GM12878 (cell line): ENCODE measurements around the gene DNAH3. TPM values are rescaled to one million over a fixed set of nuclear protein-coding genes. Genes with fewer than 3 reads are reported as not detected.
A peak's percentile ranks its signal among the peaks of the same experiment; 100 is the strongest.

ENCODE experiments used
- ATAC-seq: fragments of 200-7000 bp; cut with Tn5 transposase; 3 replicates; pipeline ENCODE4 v1.9.1; 2020; ENCODE audit warnings: mild to moderate bottlenecking, moderate library complexity
- BruUV-seq: library from RNA; stranded (reverse); fragments of 400-500 nt; replicated peaks from 2 replicates; lab custom pipeline; 2021; lab: Mats Ljungman, UMichigan
- CTCF ChIA-PET: fragments of 300-600 bp; sonication (Branson Sonifier 250); formaldehyde crosslinking; extraction: SDS; loops from one replicate; lab custom pipeline; 2021; ENCODE audit warnings: inconsistent platforms; lab: Yijun Ruan, JAX
- POLR2A ChIA-PET: fragments of 350-600 bp; formaldehyde crosslinking; extraction: SDS; loops from one replicate; lab custom pipeline; 2021; ENCODE audit warnings: inconsistent platforms; lab: Charles Lee
- RAD21 ChIA-PET: fragments of 300-600 bp; sonication (Branson Sonifier 250); formaldehyde crosslinking; loops from one replicate; lab custom pipeline; 2023; ENCODE audit warnings: antibody characterized with exemption; ENCODE audit not compliant: unreplicated experiment; lab: Charles Lee
- SMC1A ChIA-PET: fragments of 300-600 bp; sonication (Branson Sonifier 250); formaldehyde crosslinking; loops from one replicate; lab custom pipeline; 2023; ENCODE audit not compliant: unreplicated experiment, uncharacterized antibody; lab: Charles Lee
- DNase-seq: peaks from one replicate; pipeline ENCODE4 v3.0.0-alpha.2; 2011; ENCODE audit warnings: low read depth, low spot score
- FAIRE-seq: peaks from 3 replicates; lab custom pipeline; 2011; peaks lifted over from hg19 to GRCh38; lab: Jason Lieb, UNC
- H2AFZ ChIP-seq: 2 replicates; pipeline ENCODE4 v1.6.0; 2011; ENCODE audit warnings: low read depth, low read length, control low read depth; ENCODE audit not compliant: control insufficient read depth
- H3K27ac ChIP-seq: 2 replicates; pipeline ENCODE4 v1.5.1; 2011; ENCODE audit warnings: control low read depth; ENCODE audit not compliant: control insufficient read depth, insufficient read depth
- H3K27me3 ChIP-seq, 2 experiments: replicated peaks in 1 of 2; 2 replicates each; pipeline versions ENCODE4 v1.6.0 to v1.6.1; 2011; ENCODE audit warnings: low read length in 1 of 2; ENCODE audit not compliant: control insufficient read depth in 2 of 2, insufficient read depth in 2 of 2
- H3K36me3 ChIP-seq, 2 experiments: 2 replicates each; pipeline ENCODE4 v1.5.1; 2011; ENCODE audit warnings: low read length in 1 of 2; ENCODE audit not compliant: control insufficient read depth in 2 of 2, insufficient read depth in 2 of 2
- H3K4me1 ChIP-seq: 2 replicates; pipeline ENCODE4 v1.6.1; 2011; ENCODE audit warnings: mild to moderate bottlenecking, low read length, moderate library complexity, mixed read lengths; ENCODE audit not compliant: control insufficient read depth, insufficient read depth
- H3K4me2 ChIP-seq: 2 replicates; pipeline ENCODE4 v1.6.0; 2011; ENCODE audit warnings: control low read depth; ENCODE audit not compliant: control insufficient read depth, insufficient read depth
- H3K4me3 ChIP-seq: fragments of 200-600 bp; sonication (generic); 2 replicates; pipeline ENCODE4 v1.5.1; 2016
- H3K79me2 ChIP-seq: 2 replicates; pipeline ENCODE4 v1.6.0; 2011; ENCODE audit warnings: low read length; ENCODE audit not compliant: control insufficient read depth, insufficient read depth
- H3K9ac ChIP-seq: 2 replicates; pipeline ENCODE4 v1.8.0; 2011; ENCODE audit warnings: low read length, control low read depth, mixed read lengths; ENCODE audit not compliant: control insufficient read depth, insufficient read depth
- H3K9me3 ChIP-seq: replicated peaks from 3 replicates; pipeline ENCODE4 v1.5.1; 2011; ENCODE audit warnings: mild to moderate bottlenecking, low read length; ENCODE audit not compliant: control insufficient read depth, insufficient read depth
- H4K20me1 ChIP-seq: 2 replicates; pipeline ENCODE4 v1.6.0; 2011; ENCODE audit not compliant: control insufficient read depth, insufficient read depth
- ASH2L ChIP-seq: fragments of 300-600, 200-600 bp; sonication (generic); IDR thresholded peaks from 2 replicates; pipeline ENCODE4 v1.6.1; 2017; ENCODE audit warnings: low read depth, mild to moderate bottlenecking, borderline replicate concordance
- ATF2 ChIP-seq: IDR thresholded peaks from 2 replicates; pipeline ENCODE4 v1.6.1; 2012; ENCODE audit warnings: low read length, inconsistent platforms
- BMI1 ChIP-seq: fragments of 450-650 bp; IDR thresholded peaks from 2 replicates; pipeline ENCODE4 v1.6.1; 2016; ENCODE audit warnings: mild to moderate bottlenecking, moderate library complexity, borderline replicate concordance
- E2F4 ChIP-seq: IDR thresholded peaks from 2 replicates; pipeline ENCODE4 v1.6.1; 2012; ENCODE audit warnings: low read depth, low read length, improper control_type of control experiment
- E4F1 ChIP-seq: fragments of 450-650 bp; IDR thresholded peaks from 2 replicates; pipeline ENCODE4 v1.6.1; 2018; ENCODE audit warnings: borderline replicate concordance, mild to moderate bottlenecking; ENCODE audit not compliant: partially characterized antibody
- FOS ChIP-seq: IDR thresholded peaks from 3 replicates; pipeline ENCODE4 v1.6.1; 2011; ENCODE audit warnings: borderline replicate concordance; ENCODE audit not compliant: insufficient read length; ENCODE audit errors: extremely low read depth
- FOXK2 ChIP-seq: fragments of 450-650 bp; IDR thresholded peaks from 2 replicates; pipeline ENCODE4 v1.6.1; 2017; ENCODE audit warnings: mild to moderate bottlenecking, moderate library complexity
- HDGF ChIP-seq: fragments of 450-650 bp; IDR thresholded peaks from 2 replicates; pipeline ENCODE4 v1.6.1; 2016; ENCODE audit warnings: antibody characterized with exemption
- HSF1 ChIP-seq: fragments of 150-350 bp; IDR thresholded peaks from 2 replicates; pipeline ENCODE4 v1.6.1; 2014; ENCODE audit warnings: mild to moderate bottlenecking, low read depth, low read length
- JUNB ChIP-seq: IDR thresholded peaks from 2 replicates; pipeline ENCODE4 v1.6.1; 2016; ENCODE audit warnings: antibody characterized with exemption, mild to moderate bottlenecking
- POLR2AphosphoS5 ChIP-seq: IDR thresholded peaks from 2 replicates; pipeline ENCODE4 v1.6.1; 2011; ENCODE audit warnings: mild to moderate bottlenecking, low read length, inconsistent platforms
- RAD51 ChIP-seq: fragments of 450-650 bp; IDR thresholded peaks from 2 replicates; pipeline ENCODE4 v1.6.1; 2016; ENCODE audit warnings: moderate library complexity, mild to moderate bottlenecking, inconsistent platforms
- RB1 ChIP-seq: fragments of 450-650 bp; formaldehyde crosslinking; IDR thresholded peaks from 2 replicates; pipeline ENCODE4 v1.6.1; 2017; ENCODE audit warnings: mild to moderate bottlenecking, borderline replicate concordance
- RELA ChIP-seq: fragments of 450-650 bp; IDR thresholded peaks from 2 replicates; pipeline ENCODE4 v1.8.0; 2014; ENCODE audit warnings: borderline replicate concordance; ENCODE audit not compliant: partially characterized antibody
- STAT3 ChIP-seq: IDR thresholded peaks from 2 replicates; pipeline ENCODE4 v1.6.1; 2011; ENCODE audit warnings: low read depth, low read length, improper control_type of control experiment
- ZBTB33 ChIP-seq: fragments of 450-650 bp; IDR thresholded peaks from 2 replicates; pipeline ENCODE4 v1.6.1; 2017; ENCODE audit warnings: mild to moderate bottlenecking
- ZZZ3 ChIP-seq: IDR thresholded peaks from 2 replicates; pipeline ENCODE4 v1.6.1; 2011; ENCODE audit warnings: low read depth; ENCODE audit not compliant: control insufficient read depth, insufficient read length
- WGBS: methylation state at CpG from one replicate; pipeline ENCODE4 v1.1.6; 2016; ENCODE audit warnings: low lambda C conversion rate; ENCODE audit not compliant: insufficient replicate concordance, insufficient coverage; ENCODE audit errors: missing lambda C conversion rate; 5-methylcytosine and 5-hydroxymethylcytosine counted together
- in situ Hi-C: fragments of 300-500 bp; cut with MboI; formaldehyde crosslinking; loops from 9 replicates; pipeline ENCODE4 v1.14.3; 2018; ENCODE audit warnings: mixed read lengths
- intact Hi-C: fragments of 100-400 bp; cut with micrococcal nuclease; formaldehyde crosslinking; loops from one replicate; pipeline ENCODE4 v1.14.2; 2022; ENCODE audit not compliant: unreplicated experiment
- polyA plus RNA-seq, 11 experiments: library from polyadenylated mRNA; depleted of rRNA in 4 of 11; unstranded in 6 of 11; stranded (reverse) in 5 of 11; fragments of >200 nt; fragmentation: Nextera tagmentation in 4 of 11; fragmentation: Illumina TruSeq in 1 of 11; extraction: Ambion mirVana in 4 of 11; extraction: Trizol in 1 of 11; gene quantifications; 1 replicate in 1 of 11; 2 replicates in 10 of 11; pipeline versions ENCODE4 v1.2.1 to v1.2.3, GENCODE V29; 2011 to 2016; ENCODE audit warnings: inconsistent platforms in 2 of 11, missing spikeins in 2 of 11, low read depth in 1 of 11
- total RNA-seq, 4 experiments: library from RNA; depleted of rRNA in 3 of 4; stranded (reverse); fragments of >200 nt in 3 of 4; fragmentation: Illumina TruSeq in 1 of 4; extraction: Trizol in 1 of 4; gene quantifications; 2 replicates each; pipeline versions ENCODE4 v1.2.1 to v1.2.3, GENCODE V29; 2013 to 2021

Gene DNAH3
- total and polyA plus RNA-seq, 10 of the 15 experiments (the other 5 are each of a cell fraction or from before 2014, with no cell fraction given) = under 0.01 to 0.04 (median 0.04) TPM; not detected in 5

- Histone ChIP-seq H3K9ac (no peak overlapping the region), H3K79me2 (no peaks in the 10 kb centered on the region), H3K9me3 (peaks cover 4% of the 10 kb centered on the region; the same call in 1 of the 3 replicates), H3K4me1 (no peaks in the 10 kb centered on the region), H3K36me3 (peaks cover 8 to 11% of the 10 kb centered on the region in 2 experiments; a peak in 3 of 4 replicates), H3K4me2 (no peak overlapping the region), H3K4me3 (no peak overlapping the region), H3K27me3 (no peaks in the 10 kb centered on the region), H2AFZ (no peak overlapping the region), H3K27ac (no peak overlapping the region), H4K20me1 (no peaks in the 10 kb centered on the region)
- POLR2A ChIA-PET = interaction anchor here (0.6 kb wide), 1 partner anchor 114 kb away, joined by 4 read pairs; no protein-coding TSS in a partner anchor
- ATAC-seq (no peak), FAIRE-seq (no peak), DNase-seq (no peak)
- SMC1A ChIA-PET = interaction anchor here (3.7 kb wide), 1 partner anchor 20 kb away, joined by 24 read pairs; the partner anchor contains the start of gene LDAF1
- BruUV-seq = TSS peak; percentile 54
- intact Hi-C loops = no loop called here
- CTCF ChIA-PET = no interaction called here
- in situ Hi-C loops = no loop called here
- RAD21 ChIA-PET = no interaction called here
- WGBS = 43% methylated on average over 2 of the region's 3 CpGs
- TF ChIP-seq RAD51 (no peak), FOS (no peak), HDGF (no peak), ASH2L (no peak), BMI1 (no peak), ATF2 (no peak), RELA (no peak), POLR2AphosphoS5 (no peak), HSF1 (no peak), ZZZ3 (no peak), E4F1 (no peak), STAT3 (no peak), E2F4 (no peak), FOXK2 (no peak), RB1 (no peak), ZBTB33 (no peak), JUNB (no peak)
Observed at GRCh38 chr16:21179983-21180365, 29.3 kb upstream of the DNAH3 start.
